IMR-90 (cell line): ENCODE results near the gene SARNP. TPM values are rescaled to one million over a fixed set of nuclear protein-coding genes. Genes with fewer than 3 reads are reported as not detected.

Experiments
- ATAC-seq: fragments of 200-7000 bp; cut with Tn5 transposase; 2 replicates; pipeline ENCODE4 v1.9.1; 2020; ENCODE audit warnings: low read depth, mild to moderate bottlenecking, moderate library complexity
- BruUV-seq: library from RNA; stranded (reverse); fragments of 400-500 nt; replicated peaks from 2 replicates; lab custom pipeline; 2021; lab: Mats Ljungman, UMichigan
- CTCF ChIA-PET: fragments of 300-600 bp; formaldehyde crosslinking; extraction: SDS; loops from one replicate; lab custom pipeline; 2021; ENCODE audit warnings: antibody characterized with exemption; lab: Yijun Ruan, JAX
- POLR2A ChIA-PET: fragments of 300-600 bp; sonication (Branson Sonifier 250); formaldehyde crosslinking; loops from one replicate; lab custom pipeline; 2022; ENCODE audit warnings: antibody characterized with exemption; ENCODE audit not compliant: unreplicated experiment; lab: Charles Lee
- DNase-seq: peaks from one replicate; pipeline ENCODE4 v3.0.0; 2013
- H2AFZ ChIP-seq: replicated peaks from 2 replicates; pipeline ENCODE3; 2013; ENCODE audit warnings: low read length, mild to moderate bottlenecking; ENCODE audit not compliant: poor library complexity
- H2AK5ac ChIP-seq: 2 replicates; pipeline ENCODE4 v1.6.1; 2013; ENCODE audit warnings: low read depth, low read length, inconsistent platforms
- H2AK9ac ChIP-seq: replicated peaks from 2 replicates; pipeline ENCODE3; 2013; ENCODE audit warnings: mild to moderate bottlenecking, low read depth, low read length, moderate library complexity; ENCODE audit not compliant: poor library complexity
- H2BK120ac ChIP-seq: 2 replicates; pipeline ENCODE4 v1.6.1; 2013; ENCODE audit warnings: low read depth, low read length, inconsistent platforms
- H2BK15ac ChIP-seq: 3 replicates; pipeline ENCODE4 v1.6.1; 2013; ENCODE audit warnings: low read depth, low read length, inconsistent platforms
- H2BK20ac ChIP-seq: 2 replicates; pipeline ENCODE4 v1.6.1; 2013; ENCODE audit warnings: low read depth, mild to moderate bottlenecking, inconsistent platforms, low read length, moderate library complexity
- H2BK5ac ChIP-seq: 2 replicates; pipeline ENCODE4 v1.6.1; 2013; ENCODE audit warnings: mild to moderate bottlenecking, low read depth, low read length, inconsistent platforms; ENCODE audit not compliant: poor library complexity, severe bottlenecking
- H3K14ac ChIP-seq: replicated peaks from 2 replicates; pipeline ENCODE4 v1.6.1; 2013; ENCODE audit warnings: low read depth, low read length, inconsistent platforms
- H3K18ac ChIP-seq: 2 replicates; pipeline ENCODE4 v1.6.1; 2013; ENCODE audit warnings: low read depth, low read length, control low read depth
- H3K23ac ChIP-seq: 2 replicates; pipeline ENCODE4 v1.6.1; 2013; ENCODE audit warnings: low read depth, low read length, inconsistent platforms
- H3K27ac ChIP-seq: 2 replicates; pipeline ENCODE4 v1.5.1; 2013; ENCODE audit warnings: mild to moderate bottlenecking, control low read depth, low read length; ENCODE audit not compliant: insufficient read depth
- H3K27me3 ChIP-seq: 2 replicates; pipeline ENCODE4 v1.6.1; 2013; ENCODE audit warnings: low read length; ENCODE audit not compliant: control insufficient read depth, insufficient read depth
- H3K36me3 ChIP-seq: 2 replicates; pipeline ENCODE4 v1.6.1; 2013; ENCODE audit warnings: low read length, mixed read lengths; ENCODE audit not compliant: control insufficient read depth, insufficient read depth
- H3K4ac ChIP-seq: 2 replicates; pipeline ENCODE4 v1.6.1; 2013; ENCODE audit warnings: low read depth, low read length, inconsistent platforms
- H3K4me1 ChIP-seq: 2 replicates; pipeline ENCODE4 v1.6.1; 2013; ENCODE audit warnings: low read length, mixed read lengths; ENCODE audit not compliant: control insufficient read depth, insufficient read depth
- H3K4me2 ChIP-seq: 2 replicates; pipeline ENCODE4 v1.6.1; 2013; ENCODE audit warnings: low read depth, mild to moderate bottlenecking, control low read depth, low read length, moderate library complexity
- H3K4me3 ChIP-seq: 2 replicates; pipeline ENCODE4 v1.5.1; 2013; ENCODE audit warnings: low read depth, mild to moderate bottlenecking, control low read depth, low read length, moderate library complexity; ENCODE audit not compliant: insufficient read depth
- H3K56ac ChIP-seq: 2 replicates; pipeline ENCODE4 v1.6.1; 2013; ENCODE audit warnings: low read length, inconsistent platforms; ENCODE audit not compliant: insufficient read depth; ENCODE audit errors: extremely low read depth
- H3K79me1 ChIP-seq, 2 experiments: 2 replicates each; pipeline ENCODE4 v1.6.1; 2013; ENCODE audit warnings: low read length in 2 of 2, inconsistent platforms in 1 of 2, low read depth in 1 of 2
- H3K9ac ChIP-seq: 2 replicates; pipeline ENCODE4 v1.6.1; 2013; ENCODE audit warnings: low read depth, low read length, control low read depth
- H3K9me1 ChIP-seq: 2 replicates; pipeline ENCODE4 v1.6.1; 2013; ENCODE audit warnings: low read length, inconsistent platforms; ENCODE audit not compliant: insufficient read depth
- H3K9me3 ChIP-seq: 2 replicates; pipeline ENCODE4 v1.6.1; 2013; ENCODE audit warnings: low read length; ENCODE audit not compliant: control insufficient read depth, insufficient read depth
- H4K20me1 ChIP-seq: 2 replicates; pipeline ENCODE4 v1.6.1; 2013; ENCODE audit warnings: low read length, inconsistent platforms; ENCODE audit not compliant: insufficient read depth
- H4K5ac ChIP-seq: 2 replicates; pipeline ENCODE4 v1.6.1; 2013; ENCODE audit warnings: mild to moderate bottlenecking, low read depth, low read length, control low read depth
- H4K8ac ChIP-seq, 2 experiments: 2 replicates each; pipeline ENCODE4 v1.6.1; 2013; ENCODE audit warnings: low read depth in 2 of 2, low read length in 2 of 2, control low read depth in 1 of 2, inconsistent platforms in 1 of 2
- H4K91ac ChIP-seq: 2 replicates; pipeline ENCODE4 v1.6.1; 2013; ENCODE audit warnings: low read depth, low read length, inconsistent platforms; ENCODE audit not compliant: insufficient read depth
- BHLHE40 ChIP-seq: fragments of 150-350 bp; IDR thresholded peaks from 2 replicates; pipeline ENCODE4 v1.6.1; 2016; ENCODE audit warnings: mild to moderate bottlenecking, low read depth, low read length
- CEBPB ChIP-seq: IDR thresholded peaks from 2 replicates; pipeline ENCODE4 v1.6.1; 2012; ENCODE audit warnings: low read depth, low read length, improper control_type of control experiment
- CHD1 ChIP-seq: IDR thresholded peaks from 2 replicates; pipeline ENCODE4 v1.6.1; 2012; ENCODE audit warnings: low read depth, low read length, improper control_type of control experiment
- CTCF ChIP-seq: conservative IDR thresholded peaks from 2 replicates; pipeline ENCODE4 v1.5.1; 2012; ENCODE audit warnings: mild to moderate bottlenecking, low read depth, low read length, improper control_type of control experiment
- MAFK ChIP-seq: IDR thresholded peaks from 2 replicates; pipeline ENCODE4 v1.6.1; 2012; ENCODE audit warnings: low read depth, low read length, improper control_type of control experiment
- MAZ ChIP-seq: IDR thresholded peaks from 2 replicates; pipeline ENCODE4 v1.6.1; 2012; ENCODE audit warnings: low read depth, mild to moderate bottlenecking, low read length, improper control_type of control experiment, moderate library complexity, borderline replicate concordance
- POLR2A ChIP-seq: IDR thresholded peaks from 2 replicates; pipeline ENCODE4 v1.6.1; 2012; ENCODE audit warnings: mild to moderate bottlenecking, low read depth, low read length
- RFX5 ChIP-seq: IDR thresholded peaks from 2 replicates; pipeline ENCODE4 v1.8.0; 2012; ENCODE audit warnings: low read depth, mild to moderate bottlenecking, low read length, moderate library complexity
- SMC3 ChIP-seq: fragments of 150-350 bp; IDR thresholded peaks from 2 replicates; pipeline ENCODE4 v1.6.1; 2016; ENCODE audit warnings: low read depth, mild to moderate bottlenecking, antibody characterized with exemption, low read length, moderate library complexity
- USF2 ChIP-seq: fragments of 150-350 bp; IDR thresholded peaks from 2 replicates; pipeline ENCODE4 v1.6.1; 2017; ENCODE audit warnings: mild to moderate bottlenecking, antibody characterized with exemption, low read length, low read depth
- WGBS, 2 experiments: methylation state at CpG; one replicate each; pipeline versions ENCODE4 v1.1.5 to v1.1.7; 2013; ENCODE audit warnings: missing lambda C conversion rate in 2 of 2; ENCODE audit not compliant: insufficient read length in 1 of 2; ENCODE audit errors: extremely low coverage in 2 of 2; 5-methylcytosine and 5-hydroxymethylcytosine counted together
- dilution Hi-C: fragments of 300-500 bp; cut with HindIII; formaldehyde crosslinking; loops from one replicate; pipeline ENCODE4 v1.14.3; 2018; ENCODE audit warnings: low sequenced_read_pairs; ENCODE audit not compliant: unreplicated experiment
- in situ Hi-C: fragments of 300-500 bp; cut with MboI; formaldehyde crosslinking; loops from 3 replicates; pipeline ENCODE4 v1.14.3; 2019; ENCODE audit warnings: low sequenced_read_pairs, inconsistent platforms, mixed read lengths
- intact Hi-C: fragments of 100-400 bp; cut with micrococcal nuclease; formaldehyde crosslinking; loops from 2 replicates; pipeline ENCODE4 v1.10.0; 2022
- polyA plus RNA-seq, 3 experiments: library from polyadenylated mRNA; depleted of rRNA; stranded (reverse); fragments of >200 nt; gene quantifications; 2 replicates each; pipeline ENCODE4 v1.2.3, GENCODE V29; 2012; ENCODE audit warnings: low replicate concordance in 1 of 3
- total RNA-seq: library from RNA; depleted of rRNA; stranded (reverse); fragments of >200 nt; gene quantifications from 2 replicates; pipeline ENCODE4 v1.2.3, GENCODE V29; 2012

Gene SARNP
- total and polyA plus RNA-seq, 2 of the 4 experiments (the other 2 are of a cell fraction) = 46.8 to 103 TPM

- no peak overlapping the region for H3K18ac ChIP-seq
- peaks cover 32% of the 10 kb centered on the region for H3K36me3 ChIP-seq
- no peak overlapping the region for H4K8ac ChIP-seq
- CTCF ChIA-PET = interaction anchor here (0.7 kb wide), 1 partner anchor 53 kb away, joined by 3 read pairs; no protein-coding TSS in a partner anchor
- H3K4me1 ChIP-seq = peaks cover 9% of the 10 kb centered on the region; the same call in 1 of the 2 replicates
- H2BK5ac ChIP-seq = no peak overlapping the region
- H2BK120ac ChIP-seq = no peak overlapping the region
- in situ Hi-C loops = loop anchor here (10.0 kb wide), 1 partner anchor 100 kb away; the partner anchor contains the start of gene PYM1
- intact Hi-C loops = no loop called here
- no peaks in the 10 kb centered on the region for H3K9me3 ChIP-seq
- no peak overlapping the region for H3K4ac ChIP-seq
- ATAC-seq (no peak), DNase-seq (no peak)
- H3K14ac ChIP-seq = no peak overlapping the region
- dilution Hi-C loops = no loop called here
- H4K91ac ChIP-seq = no peak overlapping the region
- no peak overlapping the region for H2AK9ac ChIP-seq
- H3K4me3 ChIP-seq = no peak overlapping the region
- no peak overlapping the region for H2BK15ac ChIP-seq
- no peaks in the 10 kb centered on the region for H3K27me3 ChIP-seq
- H2AFZ ChIP-seq = no peak overlapping the region
- no TSS peak for BruUV-seq
- POLR2A ChIA-PET = no interaction called here
- 0 out of 2 replicates have a peak, but pooled peaks cover 3% of the 10 kb centered on the region for H4K20me1 ChIP-seq
- H3K4me2 ChIP-seq = no peak overlapping the region
- no CpG with 5 or more reads among the region's 5 CpGs for WGBS, 2 experiments
- no peak overlapping the region for H4K5ac ChIP-seq
- H2AK5ac ChIP-seq = no peak overlapping the region
- no peak overlapping the region for H3K23ac ChIP-seq
- no peak overlapping the region for H2BK20ac ChIP-seq
- peaks cover 10% of the 10 kb centered on the region; the same call in 1 of the 2 replicates for H3K9me1 ChIP-seq
- no peak overlapping the region for H3K27ac ChIP-seq
- TF ChIP-seq POLR2A = no peak
- no peak for TF ChIP-seq CTCF
- TF ChIP-seq CEBPB = no peak
- no peak for TF ChIP-seq RFX5
- TF ChIP-seq USF2 = no peak
- no peak for TF ChIP-seq CHD1
- no peak for TF ChIP-seq MAFK
- no peak for TF ChIP-seq MAZ
- no peak for TF ChIP-seq BHLHE40
- TF ChIP-seq SMC3 = no peak
- H3K56ac ChIP-seq = no peak overlapping the region
- H3K79me1 ChIP-seq = peaks cover 23 to 49% of the 10 kb centered on the region in 2 experiments
- no peak overlapping the region for H3K9ac ChIP-seq
Observed at GRCh38 chr12:55824726-55825125, 7.2 kb upstream of the SARNP start.
